Measurements from ENCODE around the gene UCHL1.

The UCHL1 gene

GRCh38 chr4:41256740-41257256 is at the start of gene UCHL1:
Gene UCHL1 (plus strand): TSS chr4:41256928. CDS start chr4:41256977, 49 bp downstream.
- peak; percentile 12 for DNase-seq

- no peak for DNase-seq
Observed at GRCh38 chr4:41207291-41207831, 49.4 kb upstream of the UCHL1 start.

GRCh38 chr4:41209187-41209586 is 47.5 kb upstream of the UCHL1 start:
- DNase-seq: no peak

DNA sequence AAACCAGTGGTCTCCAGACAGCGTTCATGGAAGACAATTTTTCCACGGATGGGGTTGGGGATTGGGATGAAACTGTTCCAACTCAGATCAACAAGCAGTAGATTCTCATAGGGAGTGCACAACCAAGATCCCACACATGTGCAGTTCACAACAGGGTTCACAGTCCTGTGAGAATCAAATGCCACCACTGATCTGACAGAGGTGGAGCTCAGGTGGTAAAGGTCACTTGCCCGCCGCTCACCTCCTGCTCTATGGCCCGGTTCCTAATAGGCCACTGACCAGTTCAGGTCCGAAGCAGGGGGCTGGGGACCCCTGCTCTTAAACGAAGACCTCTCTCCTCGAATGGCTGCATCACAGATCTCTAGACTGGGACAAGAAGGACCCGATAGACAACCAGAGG is 46.8 kb upstream of the UCHL1 start:
- no peak for DNase-seq

DNA sequence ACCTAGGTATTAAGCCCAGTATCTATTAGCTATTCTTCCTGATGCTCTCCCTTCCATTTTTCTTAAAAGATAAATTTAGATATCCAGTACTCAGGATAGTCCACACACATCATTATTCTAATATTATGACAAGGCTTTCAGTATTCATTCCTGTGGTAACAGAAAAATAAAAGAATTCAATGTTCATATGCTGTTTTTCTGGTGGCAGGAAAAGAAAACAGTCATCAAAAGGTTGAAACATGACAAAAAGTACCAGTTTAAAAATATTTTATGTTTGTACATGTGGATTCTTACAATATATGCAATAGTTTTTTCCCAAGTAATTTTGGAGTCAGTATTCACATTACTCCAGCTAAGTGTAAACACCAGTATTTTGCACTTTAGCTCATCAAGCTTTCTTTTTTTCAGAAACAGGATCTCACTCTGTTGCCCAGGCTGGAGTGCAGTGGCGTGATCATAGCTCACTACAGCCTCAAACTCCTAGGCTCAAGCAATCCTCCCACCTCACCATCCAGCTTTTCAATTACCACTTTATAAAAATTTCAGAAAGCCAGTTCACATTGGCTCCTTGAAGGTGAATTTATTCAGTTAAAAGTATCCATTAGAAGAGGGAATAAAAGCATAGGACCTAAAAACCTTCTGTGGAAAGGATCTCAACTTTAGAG is 44.6 kb upstream of the UCHL1 start:
- no peak for DNase-seq

DNA sequence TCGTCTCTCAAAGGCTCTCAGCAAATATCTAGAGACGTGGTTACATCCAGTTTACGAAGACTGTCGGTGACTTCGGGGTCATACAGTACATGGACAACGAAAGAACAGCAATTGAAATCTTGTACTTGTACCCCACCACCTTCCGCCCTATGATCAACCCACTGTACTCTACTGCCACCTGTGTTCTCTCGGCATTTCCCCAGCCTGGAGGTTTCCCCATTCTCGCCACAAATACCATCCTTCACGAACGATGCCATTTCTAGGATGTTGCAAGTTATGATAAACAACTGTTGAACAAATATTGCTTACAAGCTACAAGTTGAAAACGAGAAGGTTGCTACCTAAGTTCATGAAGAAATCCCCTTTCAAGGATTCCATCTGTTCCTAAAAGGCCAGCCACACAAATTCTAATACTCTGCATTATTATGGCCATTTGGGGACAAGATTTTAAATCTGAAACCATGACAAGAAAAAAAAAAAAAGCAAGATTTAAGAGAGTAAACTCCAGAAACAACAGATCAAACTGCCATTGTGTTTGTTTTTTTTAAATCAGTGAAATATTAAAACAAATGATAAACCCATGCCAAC is 44.0 kb upstream of the UCHL1 start:
- no peak for DNase-seq

- DNase-seq: no peak
Observed at GRCh38 chr4:41213625-41214135, 43.0 kb upstream of the UCHL1 start.

DNA sequence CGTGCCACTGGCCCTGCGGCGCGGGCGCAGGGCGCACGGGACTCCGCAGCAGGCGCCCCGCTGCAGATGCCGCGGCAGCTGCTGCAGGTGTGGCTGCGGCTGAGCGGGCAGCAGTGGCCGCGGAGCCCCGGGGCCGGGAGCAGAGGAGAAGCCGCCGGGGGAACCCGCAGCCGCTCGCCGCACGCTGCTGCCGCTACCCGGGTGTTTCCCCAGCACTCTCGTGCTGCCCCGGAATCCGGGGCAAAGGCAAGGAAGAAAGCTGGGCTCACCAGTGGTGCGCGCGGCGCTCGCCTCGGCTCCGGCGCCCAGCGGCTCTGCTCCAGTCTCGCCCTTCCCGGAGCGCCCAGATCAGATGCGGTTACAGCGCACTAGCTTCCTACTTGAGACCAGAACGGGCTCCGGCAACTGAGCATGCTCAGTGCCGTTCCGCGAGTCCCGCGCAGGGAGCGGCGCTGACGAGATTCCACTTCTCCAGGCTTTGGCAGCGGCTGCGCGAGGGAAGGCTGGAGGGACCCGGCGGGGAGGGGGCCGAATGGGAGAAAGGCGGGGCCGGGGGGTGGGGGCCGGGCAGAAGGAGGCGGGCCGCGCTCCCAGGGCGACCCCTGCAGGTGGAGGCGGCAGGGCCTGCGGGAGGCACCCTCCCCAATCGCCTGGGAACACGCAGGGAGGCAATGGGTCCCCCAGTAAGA is 42.4 kb upstream of the UCHL1 start, which contains the start of gene APBB2:
Gene APBB2, minus strand, starts transcription at position 407 of the 689 bp plus-strand sequence. CDS start 181,288 bp downstream, outside the sequence.
- DNase-seq: peak; percentile 55

DNA sequence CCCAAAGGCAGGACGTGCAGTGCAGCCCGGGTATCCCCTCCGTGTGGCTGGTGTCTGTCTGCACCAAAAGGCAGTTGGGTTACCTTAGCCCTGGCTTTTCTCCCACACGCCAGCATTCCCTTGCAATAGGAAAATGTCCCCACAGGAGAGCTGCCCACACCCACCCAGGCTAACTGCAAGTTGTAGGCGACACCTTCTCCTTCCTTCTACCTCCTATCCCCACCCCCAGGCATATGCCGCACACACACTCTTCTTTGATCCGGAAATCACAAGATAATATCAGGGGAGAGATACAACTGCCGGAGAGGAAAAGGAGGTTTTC is 41.9 kb upstream of the UCHL1 start:
- no peak for DNase-seq

DNA sequence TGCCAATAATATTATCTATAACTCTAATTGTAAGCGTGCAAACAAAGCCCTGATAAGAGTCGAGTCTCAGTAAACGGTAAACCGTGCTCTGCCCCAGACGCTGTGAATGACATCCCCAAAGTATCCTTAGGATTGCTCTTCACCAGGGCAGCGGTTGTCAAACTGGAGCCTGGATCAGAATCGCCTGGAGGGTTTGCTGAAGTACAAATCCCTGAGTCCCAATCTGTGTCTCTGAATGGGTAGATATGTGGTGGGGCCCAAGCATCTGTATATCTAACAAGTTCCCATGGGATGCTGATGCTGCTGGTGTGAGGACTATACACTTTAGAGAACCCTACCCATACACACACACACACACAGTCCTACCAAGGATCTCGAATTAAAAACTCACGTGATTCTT is 41.6 kb upstream of the UCHL1 start:
- DNase-seq: no peak

GRCh38 chr4:41215969-41216293 is 40.8 kb upstream of the UCHL1 start:
- DNase-seq: no peak

- DNase-seq: peak; percentile 78
Observed at GRCh38 chr4:41216294-41217019, 40.3 kb upstream of the UCHL1 start.

GRCh38 chr4:41217020-41217333 is 39.8 kb upstream of the UCHL1 start:
- no peak for DNase-seq

DNA sequence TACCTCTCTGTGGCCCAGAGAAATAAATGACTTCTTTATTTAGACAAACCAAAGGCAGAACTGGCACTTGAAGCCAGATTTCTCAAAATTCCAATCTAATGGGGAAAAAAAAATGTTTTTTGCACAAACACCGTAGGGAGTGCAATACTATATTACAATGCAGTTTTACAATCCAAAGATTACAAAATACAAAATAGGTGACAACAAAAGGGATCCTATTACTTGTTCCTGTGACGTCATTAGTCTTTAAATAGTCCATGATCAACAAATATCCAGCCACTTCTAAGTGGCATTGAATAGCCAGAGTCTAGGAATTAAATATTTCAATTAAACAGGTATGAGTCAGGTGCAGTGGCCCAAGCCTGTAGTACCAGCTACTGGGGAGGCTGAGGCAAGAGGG is 39.4 kb upstream of the UCHL1 start:
- no peak for DNase-seq

GRCh38 chr4:41218703-41219102 is 38.0 kb upstream of the UCHL1 start:
- no peak for DNase-seq

- DNase-seq: no peak
Observed at GRCh38 chr4:41219421-41219950, 37.2 kb upstream of the UCHL1 start.

GRCh38 chr4:41221850-41222645 is 34.7 kb upstream of the UCHL1 start:
- no peak for DNase-seq

GRCh38 chr4:41227902-41228301 is 28.8 kb upstream of the UCHL1 start:
- DNase-seq: no peak

- DNase-seq: no peak
Observed at GRCh38 chr4:41232406-41232805, 24.3 kb upstream of the UCHL1 start.

GRCh38 chr4:41232856-41233255 is 23.9 kb upstream of the UCHL1 start:
- no peak for DNase-seq

DNA sequence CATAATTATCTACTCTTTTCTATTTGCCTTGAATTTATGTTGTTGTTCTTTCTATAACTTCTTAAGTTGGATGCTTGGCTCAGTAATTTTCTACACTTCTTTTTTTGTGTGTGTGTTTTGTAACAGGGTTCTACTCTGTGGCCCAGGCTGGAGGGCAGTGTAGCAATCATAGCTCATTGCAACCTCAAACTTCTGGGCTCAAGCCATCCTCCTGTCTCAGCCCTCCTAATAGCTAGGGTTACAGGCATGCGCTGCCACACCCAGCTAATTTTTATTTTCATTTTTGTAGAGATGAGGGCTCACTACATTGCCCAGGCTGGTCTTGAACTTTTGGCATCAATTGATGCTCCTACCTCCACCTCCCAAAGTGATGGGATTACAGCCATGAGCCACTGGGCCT is 20.7 kb upstream of the UCHL1 start:
- DNase-seq: no peak

DNA sequence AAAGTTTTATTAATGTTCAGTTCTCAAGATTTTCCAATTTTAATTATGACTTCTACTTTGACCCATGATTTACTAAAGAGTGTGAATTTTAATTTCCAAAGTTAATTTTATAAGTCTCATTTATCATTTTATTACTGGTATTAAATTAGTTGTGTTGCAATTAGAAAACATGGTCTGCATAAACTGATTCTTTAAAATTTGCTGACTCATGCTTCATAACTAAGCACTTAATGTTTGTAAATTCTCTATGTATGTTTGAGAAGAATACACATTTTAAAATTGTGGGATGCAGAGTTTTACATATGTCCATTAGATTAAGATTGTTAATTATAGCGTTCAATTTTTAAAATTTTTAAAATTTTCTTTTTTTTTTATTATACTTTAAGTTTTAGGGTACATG is 20.2 kb upstream of the UCHL1 start:
- no peak for DNase-seq
